GM12872 (cell line): ENCODE data around the gene SLCO2A1.

Source experiments
- TF ChIP-seq, protein P1 (sequence below): IDR thresholded peaks from 3 replicates; pipeline ENCODE4 v1.5.1; 2011; ENCODE audit warnings: low read depth, mild to moderate bottlenecking, low read length, moderate library complexity; ENCODE audit not compliant: insufficient read depth

SLCO2A1 gene

GRCh38 chr3:134074790-134075567 lies 45.3 kb upstream of the SLCO2A1 start:
- TF ChIP-seq, protein P1, sequence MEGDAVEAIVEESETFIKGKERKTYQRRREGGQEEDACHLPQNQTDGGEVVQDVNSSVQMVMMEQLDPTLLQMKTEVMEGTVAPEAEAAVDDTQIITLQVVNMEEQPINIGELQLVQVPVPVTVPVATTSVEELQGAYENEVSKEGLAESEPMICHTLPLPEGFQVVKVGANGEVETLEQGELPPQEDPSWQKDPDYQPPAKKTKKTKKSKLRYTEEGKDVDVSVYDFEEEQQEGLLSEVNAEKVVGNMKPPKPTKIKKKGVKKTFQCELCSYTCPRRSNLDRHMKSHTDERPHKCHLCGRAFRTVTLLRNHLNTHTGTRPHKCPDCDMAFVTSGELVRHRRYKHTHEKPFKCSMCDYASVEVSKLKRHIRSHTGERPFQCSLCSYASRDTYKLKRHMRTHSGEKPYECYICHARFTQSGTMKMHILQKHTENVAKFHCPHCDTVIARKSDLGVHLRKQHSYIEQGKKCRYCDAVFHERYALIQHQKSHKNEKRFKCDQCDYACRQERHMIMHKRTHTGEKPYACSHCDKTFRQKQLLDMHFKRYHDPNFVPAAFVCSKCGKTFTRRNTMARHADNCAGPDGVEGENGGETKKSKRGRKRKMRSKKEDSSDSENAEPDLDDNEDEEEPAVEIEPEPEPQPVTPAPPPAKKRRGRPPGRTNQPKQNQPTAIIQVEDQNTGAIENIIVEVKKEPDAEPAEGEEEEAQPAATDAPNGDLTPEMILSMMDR = no peak

GRCh38 chr3:134074001-134074789 lies 44.5 kb upstream of the SLCO2A1 start:
- TF ChIP-seq, protein P1 = no peak

DNA sequence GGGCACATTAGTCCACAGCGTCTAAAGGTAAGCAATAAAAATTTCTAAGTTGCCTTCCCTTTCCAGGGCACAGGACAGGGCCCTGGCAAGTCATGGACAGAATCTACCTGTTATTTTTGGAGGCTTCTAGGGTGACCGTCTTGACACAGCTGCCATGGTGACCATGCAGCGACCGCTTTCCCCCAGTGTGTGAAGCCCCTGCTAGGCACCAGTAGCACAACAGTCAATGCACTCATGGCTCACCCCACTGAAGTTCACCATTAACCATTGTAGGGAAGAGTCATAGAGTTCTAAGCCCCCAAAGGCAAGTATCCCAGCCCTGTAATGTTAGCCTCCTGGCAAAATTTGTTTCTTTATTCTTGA lies 43.8 kb upstream of the SLCO2A1 start:
- TF ChIP-seq, protein P1 = no peak

DNA sequence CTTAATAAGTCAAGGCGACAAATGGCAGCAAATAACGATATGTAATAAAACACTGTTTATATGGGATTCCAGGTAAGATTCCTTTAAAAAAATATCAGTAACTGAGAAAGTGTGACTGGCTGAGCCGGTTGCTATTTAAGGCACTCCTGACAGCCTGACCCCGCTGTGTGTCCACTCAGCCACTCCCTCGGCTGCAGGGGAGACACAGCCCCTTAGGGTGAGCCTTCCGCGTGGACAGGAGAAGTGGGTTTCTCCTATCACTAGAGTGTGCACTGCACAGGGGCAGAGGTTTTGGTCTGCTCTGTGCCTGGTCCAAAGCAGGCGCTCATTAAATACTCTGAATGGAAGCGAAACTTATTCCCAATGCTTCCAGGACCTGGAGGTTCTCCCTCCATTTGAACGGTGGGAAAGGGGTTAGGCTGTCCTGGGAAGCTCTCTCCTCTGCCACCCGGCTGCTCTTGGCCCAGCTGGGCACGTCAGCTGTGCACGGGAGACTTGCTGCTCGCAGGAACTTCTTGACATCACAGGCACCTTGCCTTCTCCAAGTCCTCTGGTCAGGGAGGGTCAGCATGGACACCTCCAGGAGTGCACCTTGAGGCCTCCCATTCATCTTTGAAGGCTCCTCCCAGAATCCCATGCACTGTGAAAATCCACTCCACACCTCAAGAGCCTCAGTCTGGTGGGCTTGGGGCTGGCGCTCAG lies 43.3 kb upstream of the SLCO2A1 start:
- TF ChIP-seq, protein P1 = no peak

DNA sequence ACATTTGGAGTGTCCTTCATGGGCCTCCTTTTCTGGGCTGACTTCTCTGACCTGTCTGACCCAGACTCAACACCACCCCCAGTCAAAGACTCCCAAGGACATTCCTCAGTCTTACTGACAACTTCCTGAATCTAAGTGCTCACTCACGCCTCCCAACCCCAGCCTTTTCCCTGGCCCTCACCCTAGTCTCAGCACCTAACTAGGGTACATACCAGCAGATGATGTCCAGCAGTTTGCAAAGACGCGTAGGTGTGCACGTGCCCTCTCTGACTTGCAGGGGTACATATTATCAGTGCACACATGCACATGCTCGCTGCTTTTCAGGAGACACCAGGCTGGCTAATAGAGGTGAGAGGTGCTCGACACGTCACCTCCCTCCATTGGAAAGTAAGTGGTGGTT lies 38.7 kb upstream of the SLCO2A1 start:
- TF ChIP-seq, protein P1 = no peak

GRCh38 chr3:134067531-134068161 lies 37.9 kb upstream of the SLCO2A1 start:
- TF ChIP-seq, protein P1 = no peak
